Cardiac muscle cell (in vitro differentiated cells and primary cell): ENCODE results near the gene PIGN. TPM values are rescaled to one million over a fixed set of nuclear protein-coding genes. Genes with fewer than 3 reads are reported as not detected.

Source experiments
- DNase-seq, 2 donors: peaks; one replicate each; pipeline versions ENCODE4 v3.0.0 to v3.0.0-alpha.2; 2010 to 2017; ENCODE audit warnings: low read depth in 1 of 2, low spot score in 1 of 2
- H3K27ac ChIP-seq: fragments of 200-600 bp; sonication (generic); 2 replicates; pipeline ENCODE4 v1.5.1; 2016
- H3K27me3 ChIP-seq: fragments of 200-600 bp; sonication (generic); 2 replicates; pipeline ENCODE4 v1.6.0; 2016; ENCODE audit warnings: control low read depth
- H3K36me3 ChIP-seq: fragments of 200-600 bp; sonication (generic); 2 replicates; pipeline ENCODE4 v1.5.1; 2016; ENCODE audit warnings: control low read depth
- H3K4me1 ChIP-seq: fragments of 200-600 bp; sonication (generic); 2 replicates; pipeline ENCODE4 v1.8.1; 2017; ENCODE audit warnings: low read depth, mild to moderate bottlenecking, mixed run types
- H3K4me3 ChIP-seq: fragments of 200-600 bp; sonication (generic); 2 replicates; pipeline ENCODE4 v1.5.1; 2016; ENCODE audit warnings: mild to moderate bottlenecking
- H3K9me3 ChIP-seq: fragments of 200-600 bp; sonication (generic); 2 replicates; pipeline ENCODE4 v1.5.1; 2017; ENCODE audit warnings: low read depth, mild to moderate bottlenecking, control low read depth
- CTCF ChIP-seq: IDR thresholded peaks from 2 replicates; pipeline ENCODE4 v1.5.1; 2012; ENCODE audit warnings: low read depth, mild to moderate bottlenecking, low read length
- polyA plus RNA-seq: library from polyadenylated mRNA; unstranded; fragments of >200 nt; fragmentation: Nextera tagmentation; extraction: Ambion mirVana; gene quantifications from 2 replicates; pipeline ENCODE4 v1.2.1, GENCODE V29; 2016
- total RNA-seq: library from RNA; depleted of rRNA; stranded (reverse); fragments of >200 nt; gene quantifications from 2 replicates; pipeline ENCODE4 v1.2.3, GENCODE V29; 2016

Gene PIGN
- total and polyA plus RNA-seq, 2 experiments from 2014 or later, result 18.8 to 20.8 TPM

- no peak for TF ChIP-seq CTCF
- H3K27me3 ChIP-seq, result no peaks in the 10 kb centered on the region
Measured at GRCh38 chr18:62165583-62165982, 21.3 kb downstream of the PIGN start.

GRCh38 chr18:62164855-62165487, 21.9 kb downstream of the PIGN start:
- H3K27me3 ChIP-seq, result no peaks in the 10 kb centered on the region
- no peaks in the 10 kb centered on the region for H3K36me3 ChIP-seq
- no peaks in the 10 kb centered on the region for H3K9me3 ChIP-seq
- peak in 1 of 2 donors; percentile 2 for DNase-seq
- no peaks in the 10 kb centered on the region for H3K4me1 ChIP-seq
- no peak overlapping the region for H3K4me3 ChIP-seq
- H3K27ac ChIP-seq, result no peak overlapping the region
- no peak for TF ChIP-seq CTCF

More at GRCh38 chr18:62165583-62165982, 21.3 kb downstream of the PIGN start:
- H3K4me1 ChIP-seq, result no peaks in the 10 kb centered on the region
- H3K27ac ChIP-seq, result no peak overlapping the region
- DNase-seq, result no peak
- no peaks in the 10 kb centered on the region for H3K9me3 ChIP-seq
- H3K36me3 ChIP-seq, result no peaks in the 10 kb centered on the region
- no peak overlapping the region for H3K4me3 ChIP-seq

- no peaks in the 10 kb centered on the region for H3K27me3 ChIP-seq
- DNase-seq, result no peak
- H3K27ac ChIP-seq, result no peak overlapping the region
- H3K4me3 ChIP-seq, result no peak overlapping the region
- no peaks in the 10 kb centered on the region for H3K9me3 ChIP-seq
- no peaks in the 10 kb centered on the region for H3K4me1 ChIP-seq
- TF ChIP-seq CTCF, result no peak
- no peaks in the 10 kb centered on the region for H3K36me3 ChIP-seq
Measured at GRCh38 chr18:62164310-62164709, 22.5 kb downstream of the PIGN start.

- Histone ChIP-seq H3K4me3 (no peak overlapping the region), H3K36me3 (peaks cover 2% of the 10 kb centered on the region), H3K27me3 (no peaks in the 10 kb centered on the region), H3K9me3 (no peaks in the 10 kb centered on the region), H3K4me1 (no peaks in the 10 kb centered on the region), H3K27ac (no peak overlapping the region)
- no peak for DNase-seq
- no peak for TF ChIP-seq CTCF
Measured at GRCh38 chr18:62157843-62158242, 29.0 kb downstream of the PIGN start.

GRCh38 chr18:62152844-62153243, 34.0 kb downstream of the PIGN start:
- Histone ChIP-seq H3K4me3 (no peak overlapping the region), H3K36me3 (peaks cover 2% of the 10 kb centered on the region), H3K9me3 (no peaks in the 10 kb centered on the region), H3K27me3 (no peaks in the 10 kb centered on the region), H3K4me1 (no peaks in the 10 kb centered on the region), H3K27ac (no peak overlapping the region)
- no peak for TF ChIP-seq CTCF
- no peak for DNase-seq
